NT2/D1 (cell line): ENCODE data around the gene RELN.
A peak's percentile ranks its signal among the peaks of the same experiment; 100 is the strongest.

Experiments
- DNase-seq: peaks from one replicate; pipeline ENCODE4 v3.0.0-alpha.2; 2011; ENCODE audit warnings: low read depth, low spot score
- H3K27me3 ChIP-seq: 2 replicates; pipeline ENCODE4 v1.6.0; 2011; ENCODE audit warnings: mild to moderate bottlenecking; ENCODE audit not compliant: insufficient read length, insufficient read depth
- H3K36me3 ChIP-seq: 2 replicates; pipeline ENCODE4 v1.6.1; 2011; ENCODE audit warnings: mild to moderate bottlenecking, low read length, mixed read lengths; ENCODE audit not compliant: insufficient read depth, insufficient read length
- H3K4me1 ChIP-seq: 2 replicates; pipeline ENCODE4 v1.5.1; 2011; ENCODE audit not compliant: insufficient read depth, insufficient read length
- H3K4me3 ChIP-seq: 2 replicates; pipeline ENCODE4 v1.5.1; 2011; ENCODE audit warnings: low read depth; ENCODE audit not compliant: insufficient read length
- H3K9ac ChIP-seq: 2 replicates; pipeline ENCODE4 v1.6.0; 2011; ENCODE audit warnings: low read depth; ENCODE audit not compliant: insufficient read length
- H3K9me3 ChIP-seq: 2 replicates; pipeline ENCODE4 v1.5.1; 2011; ENCODE audit warnings: mild to moderate bottlenecking, low read length; ENCODE audit not compliant: insufficient read depth
- SUZ12 ChIP-seq: IDR thresholded peaks from 2 replicates; pipeline ENCODE4 v1.6.1; 2011; ENCODE audit not compliant: insufficient read length, insufficient read depth; ENCODE audit errors: extremely low read depth
- YY1 ChIP-seq: IDR thresholded peaks from 2 replicates; pipeline ENCODE4 v1.6.1; 2011; ENCODE audit not compliant: insufficient read length, insufficient read depth
- ZNF274 ChIP-seq: IDR thresholded peaks from 2 replicates; pipeline ENCODE4 v1.6.1; 2011; ENCODE audit warnings: mild to moderate bottlenecking, low read depth, low read length

The RELN gene

GRCh38 chr7:103446049-103446520, 543.4 kb downstream of the RELN start, which contains the start of gene SLC26A5:
TSS of gene SLC26A5 (minus strand) at chr7:103446207. CDS start at chr7:103421514, 24,693 bp downstream.
- H3K9me3 ChIP-seq: no peaks in the 10 kb centered on the region
- H3K36me3 ChIP-seq: no peaks in the 10 kb centered on the region
- no peaks in the 10 kb centered on the region for H3K4me1 ChIP-seq
- TF ChIP-seq YY1 (no peak), SUZ12 (no peak), ZNF274 (no peak)
- H3K4me3 ChIP-seq: peak within 1 kb of the TSS; percentile 42
- DNase-seq: no peak
- peak within 1 kb of the TSS; percentile 70 for H3K9ac ChIP-seq
- H3K27me3 ChIP-seq: peaks cover 49% of the 10 kb centered on the region

GRCh38 chr7:103445228-103446048, 544.0 kb downstream of the RELN start:
- Histone ChIP-seq H3K4me1 (no peaks in the 10 kb centered on the region), H3K4me3 (peak overlapping the region; percentile 42), H3K36me3 (no peaks in the 10 kb centered on the region), H3K27me3 (peaks cover 49% of the 10 kb centered on the region), H3K9ac (peak overlapping the region; percentile 70), H3K9me3 (no peaks in the 10 kb centered on the region)
- DNase-seq: no peak
- TF ChIP-seq ZNF274 (no peak), YY1 (no peak), SUZ12 (no peak)

GRCh38 chr7:103439661-103440060, 549.8 kb downstream of the RELN start:
- Histone ChIP-seq H3K9me3 (no peaks in the 10 kb centered on the region), H3K27me3 (peaks cover 23% of the 10 kb centered on the region), H3K4me3 (no peak overlapping the region), H3K9ac (no peak overlapping the region), H3K36me3 (no peaks in the 10 kb centered on the region), H3K4me1 (no peaks in the 10 kb centered on the region)
- DNase-seq: no peak
- TF ChIP-seq YY1: no peak

GRCh38 chr7:103437623-103438022, 551.8 kb downstream of the RELN start:
- Histone ChIP-seq H3K9me3 (no peaks in the 10 kb centered on the region), H3K27me3 (peaks cover 2% of the 10 kb centered on the region), H3K9ac (no peak overlapping the region), H3K36me3 (no peaks in the 10 kb centered on the region), H3K4me1 (no peaks in the 10 kb centered on the region), H3K4me3 (no peak overlapping the region)
- DNase-seq: no peak
- TF ChIP-seq YY1 (no peak), ZNF274 (no peak), SUZ12 (no peak)

GRCh38 chr7:103432712-103433111, 556.7 kb downstream of the RELN start:
- H3K27me3 ChIP-seq: no peaks in the 10 kb centered on the region
- TF ChIP-seq YY1 (no peak), ZNF274 (no peak), SUZ12 (no peak)
- no peak overlapping the region for H3K4me3 ChIP-seq
- H3K9ac ChIP-seq: no peak overlapping the region
- no peaks in the 10 kb centered on the region for H3K36me3 ChIP-seq
- no peaks in the 10 kb centered on the region for H3K9me3 ChIP-seq
- DNase-seq: no peak
- no peaks in the 10 kb centered on the region for H3K4me1 ChIP-seq

- H3K4me3 ChIP-seq: no peak overlapping the region
- TF ChIP-seq YY1: no peak
- no peaks in the 10 kb centered on the region for H3K9me3 ChIP-seq
- no peak for DNase-seq
- H3K4me1 ChIP-seq: no peaks in the 10 kb centered on the region
- H3K9ac ChIP-seq: no peak overlapping the region
- no peaks in the 10 kb centered on the region for H3K36me3 ChIP-seq
- no peaks in the 10 kb centered on the region for H3K27me3 ChIP-seq
Observed at GRCh38 chr7:103425177-103425576, 564.3 kb downstream of the RELN start.

- no peak overlapping the region for H3K4me3 ChIP-seq
- H3K36me3 ChIP-seq: no peaks in the 10 kb centered on the region
- no peaks in the 10 kb centered on the region for H3K9me3 ChIP-seq
- no peaks in the 10 kb centered on the region for H3K27me3 ChIP-seq
- H3K4me1 ChIP-seq: no peaks in the 10 kb centered on the region
- TF ChIP-seq ZNF274 (no peak), YY1 (no peak), SUZ12 (no peak)
- DNase-seq: no peak
- no peak overlapping the region for H3K9ac ChIP-seq
Observed at GRCh38 chr7:103423467-103424179, 565.8 kb downstream of the RELN start.
